ENCODE data around the gene WDR70. TPM values are rescaled to one million over a fixed set of nuclear protein-coding genes. Genes with fewer than 3 reads are reported as not detected.

The WDR70 gene
- total RNA-seq, 1 experiment from 2014 or later, result 55.2 TPM

DNA sequence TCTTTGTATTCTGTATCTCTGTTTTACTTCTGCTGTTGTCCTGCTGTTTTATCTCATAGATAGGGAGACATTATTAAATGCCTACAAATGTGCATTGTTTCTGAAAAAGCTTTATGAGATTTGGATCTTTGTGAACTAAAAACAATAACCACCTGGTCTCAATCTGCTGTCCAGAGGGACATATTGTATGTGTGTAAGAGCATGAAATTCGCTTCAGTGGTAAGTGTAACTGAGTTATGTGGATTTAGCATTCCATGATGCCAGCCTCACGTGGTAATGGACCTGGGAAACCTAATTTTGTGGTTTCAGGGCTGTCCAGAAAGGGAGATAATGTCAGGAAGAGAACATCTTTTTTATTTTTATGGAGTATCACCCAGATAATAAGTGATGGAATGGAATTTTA is 341.4 kb downstream of the WDR70 start:
- no peaks in the 10 kb centered on the region for H3K9me3 ChIP-seq (ENCODE audit: low read depth, low read length, poor library complexity, severe bottlenecking)
- CTCF ChIA-PET, result no interaction called here
- intact Hi-C loops (cut with micrococcal nuclease; ENCODE audit: unreplicated experiment), result loop anchor here (5.0 kb wide), 2 partner anchors 97 to 472 kb away; no protein-coding TSS in a partner anchor
- POLR2A ChIA-PET (ENCODE audit: low non-redundant PET), result no interaction called here
- H3K4me3 ChIP-seq (ENCODE audit: low read depth, low read length, poor library complexity, severe bottlenecking), result peak overlapping the region; percentile 21
- H3K4me1 ChIP-seq (ENCODE audit: insufficient read depth, low read length, poor library complexity, severe bottlenecking), result peaks cover 89% of the 10 kb centered on the region
- BruUV-seq (replicated peaks), result no TSS peak
- H3K27me3 ChIP-seq (replicated peaks; ENCODE audit: insufficient read depth, low read depth, low read length, poor library complexity), result no peaks in the 10 kb centered on the region
- peak overlapping the region; percentile 93 for H3K27ac ChIP-seq (ENCODE audit: low read depth, low read length, poor library complexity, severe bottlenecking)
- DNase-seq (ENCODE audit: low spot score), result no peak
- TF ChIP-seq EZH2 (IDR thresholded peaks at IDR 0.05; ENCODE audit: borderline replicate concordance, low read depth, low read length, poor library complexity, severe bottlenecking), result no peak
- TF ChIP-seq, protein P1, sequence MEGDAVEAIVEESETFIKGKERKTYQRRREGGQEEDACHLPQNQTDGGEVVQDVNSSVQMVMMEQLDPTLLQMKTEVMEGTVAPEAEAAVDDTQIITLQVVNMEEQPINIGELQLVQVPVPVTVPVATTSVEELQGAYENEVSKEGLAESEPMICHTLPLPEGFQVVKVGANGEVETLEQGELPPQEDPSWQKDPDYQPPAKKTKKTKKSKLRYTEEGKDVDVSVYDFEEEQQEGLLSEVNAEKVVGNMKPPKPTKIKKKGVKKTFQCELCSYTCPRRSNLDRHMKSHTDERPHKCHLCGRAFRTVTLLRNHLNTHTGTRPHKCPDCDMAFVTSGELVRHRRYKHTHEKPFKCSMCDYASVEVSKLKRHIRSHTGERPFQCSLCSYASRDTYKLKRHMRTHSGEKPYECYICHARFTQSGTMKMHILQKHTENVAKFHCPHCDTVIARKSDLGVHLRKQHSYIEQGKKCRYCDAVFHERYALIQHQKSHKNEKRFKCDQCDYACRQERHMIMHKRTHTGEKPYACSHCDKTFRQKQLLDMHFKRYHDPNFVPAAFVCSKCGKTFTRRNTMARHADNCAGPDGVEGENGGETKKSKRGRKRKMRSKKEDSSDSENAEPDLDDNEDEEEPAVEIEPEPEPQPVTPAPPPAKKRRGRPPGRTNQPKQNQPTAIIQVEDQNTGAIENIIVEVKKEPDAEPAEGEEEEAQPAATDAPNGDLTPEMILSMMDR (conservative IDR thresholded peaks at IDR 0.05; ENCODE audit: low read depth, low read length), result no peak
- H3K36me3 ChIP-seq (ENCODE audit: insufficient read depth, low read length, poor library complexity, severe bottlenecking), result no peaks in the 10 kb centered on the region

DNA sequence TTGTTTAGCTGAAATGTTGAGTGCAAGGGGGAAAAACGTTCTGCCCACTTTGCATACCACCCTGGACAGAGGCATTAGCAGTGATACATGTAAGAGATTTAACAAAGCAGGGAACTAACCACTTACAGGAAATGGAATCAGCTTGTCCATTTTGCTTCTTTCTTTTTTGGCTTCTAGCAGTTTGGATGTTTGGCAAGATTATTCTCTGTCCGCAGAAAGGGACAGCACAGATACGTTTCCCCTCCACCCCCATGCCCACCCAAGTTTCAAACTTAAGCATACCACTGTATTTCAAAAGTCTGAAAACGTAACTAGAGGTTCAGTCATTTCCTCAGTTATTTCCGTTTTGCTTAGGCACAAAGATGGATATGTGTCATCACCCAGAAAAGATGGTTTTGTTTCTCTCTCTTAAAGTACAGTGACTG is 342.3 kb downstream of the WDR70 start:
- no peaks in the 10 kb centered on the region for H3K9me3 ChIP-seq (ENCODE audit: low read depth, low read length, poor library complexity, severe bottlenecking)
- POLR2A ChIA-PET (ENCODE audit: low non-redundant PET), result interaction anchor here (0.7 kb wide), 1 partner anchor 1082 kb away, joined by 8 read pairs; no protein-coding TSS in a partner anchor
- H3K4me1 ChIP-seq (ENCODE audit: insufficient read depth, low read length, poor library complexity, severe bottlenecking), result peaks cover 85% of the 10 kb centered on the region
- peak overlapping the region; percentile 21 for H3K4me3 ChIP-seq (ENCODE audit: low read depth, low read length, poor library complexity, severe bottlenecking)
- H3K27me3 ChIP-seq (replicated peaks; ENCODE audit: insufficient read depth, low read depth, low read length, poor library complexity), result no peaks in the 10 kb centered on the region
- peak overlapping the region; percentile 93 for H3K27ac ChIP-seq (ENCODE audit: low read depth, low read length, poor library complexity, severe bottlenecking)
- TF ChIP-seq, protein P1 (conservative IDR thresholded peaks at IDR 0.05; ENCODE audit: low read depth, low read length), result no peak
- no peak for TF ChIP-seq EZH2 (IDR thresholded peaks at IDR 0.05; ENCODE audit: borderline replicate concordance, low read depth, low read length, poor library complexity, severe bottlenecking)
- BruUV-seq (replicated peaks), result no TSS peak
- intact Hi-C loops (cut with micrococcal nuclease; ENCODE audit: unreplicated experiment), result loop anchor here (1.0 to 5.0 kb wide), 3 partner anchors 96 to 471 kb away; no protein-coding TSS in a partner anchor
- peak; percentile 89 for DNase-seq (ENCODE audit: low spot score)
- CTCF ChIA-PET, result no interaction called here
- no peaks in the 10 kb centered on the region for H3K36me3 ChIP-seq (ENCODE audit: insufficient read depth, low read length, poor library complexity, severe bottlenecking)

GRCh38 chr5:37722236-37723161 is 343.4 kb downstream of the WDR70 start:
- DNase-seq (ENCODE audit: low spot score), result peak; percentile 85
- Histone ChIP-seq H3K9me3 (ENCODE audit: low read depth, low read length, poor library complexity, severe bottlenecking) (no peaks in the 10 kb centered on the region), H3K27ac (ENCODE audit: low read depth, low read length, poor library complexity, severe bottlenecking) (peak overlapping the region; percentile 93), H3K27me3 (replicated peaks; ENCODE audit: insufficient read depth, low read depth, low read length, poor library complexity) (no peaks in the 10 kb centered on the region), H3K4me1 (ENCODE audit: insufficient read depth, low read length, poor library complexity, severe bottlenecking) (peaks cover 75% of the 10 kb centered on the region), H3K36me3 (ENCODE audit: insufficient read depth, low read length, poor library complexity, severe bottlenecking) (peaks cover 8% of the 10 kb centered on the region), H3K4me3 (ENCODE audit: low read depth, low read length, poor library complexity, severe bottlenecking) (peak overlapping the region; percentile 21)
- ChIA-PET POLR2A (ENCODE audit: low non-redundant PET) (interaction anchor here (0.6 kb wide), 1 partner anchor 156 kb away, joined by 4 read pairs; no protein-coding TSS in a partner anchor), CTCF (interaction anchor here (0.6 to 1.1 kb wide), 3 partner anchors 13 to 111 kb away, joined by 3 to 5 read pairs (median 4); no protein-coding TSS in a partner anchor)
- TF ChIP-seq, protein P1 (conservative IDR thresholded peaks at IDR 0.05; ENCODE audit: low read depth, low read length), result no peak
- no peak for TF ChIP-seq EZH2 (IDR thresholded peaks at IDR 0.05; ENCODE audit: borderline replicate concordance, low read depth, low read length, poor library complexity, severe bottlenecking)
- intact Hi-C loops (cut with micrococcal nuclease; ENCODE audit: unreplicated experiment), result loop anchor here (2.0 to 5.0 kb wide), 3 partner anchors 95 to 470 kb away; no protein-coding TSS in a partner anchor
- BruUV-seq (replicated peaks), result TSS peak; percentile 61
